ENCODE measurements around the gene CCL26. TPM values are rescaled to one million over a fixed set of nuclear protein-coding genes. Genes with fewer than 3 reads are reported as not detected.

Gene CCL26
- total RNA-seq, 4 donors from 2014 or later, result not detected

GRCh38 chr7:75721426-75721825 lies 50.6 kb downstream of the CCL26 start:
- Histone ChIP-seq H3K27ac (no peak overlapping the region), H3K9me3 (no peaks in the 10 kb centered on the region), H3K4me1 (peaks cover 0 to 13% (median 5%) of the 10 kb centered on the region in 4 donors), H3K27me3 (no peaks in the 10 kb centered on the region), H3K36me3 (no peaks in the 10 kb centered on the region), H3K4me3 (no peak overlapping the region)
- TF ChIP-seq EP300 (IDR thresholded peaks at IDR 0.05; ENCODE audit: low read depth) (no peak), POLR2A (IDR thresholded peaks at IDR 0.05) (no peak), POLR2AphosphoS5 (IDR thresholded peaks at IDR 0.05) (no peak), CTCF (IDR thresholded peaks at IDR 0.05) (no peak)
- in situ Hi-C loops (cut with MboI; ENCODE audit: low pct_ligation_motif_present in 1 of 4, low pct_unique_long_range_greater_than_20kb in 1 of 4, low sequenced_read_pairs in 3 of 4) (no loop called here), intact Hi-C loops (cut with DNase I; ENCODE audit: low total_unique reads) (no loop called here)
- WGBS, 2 donors (ENCODE audit: low coverage in 1 of 2), result 78 to 87% methylated on average over 1 to 2 of the region's 2 CpGs
- DNase-seq, result no peak

GRCh38 chr7:75719626-75720025 lies 52.4 kb downstream of the CCL26 start:
- no peak for DNase-seq
- 97 to 100% methylated on average over 1 to 5 of the region's 5 CpGs for WGBS, 2 donors (ENCODE audit: low coverage in 1 of 2)
- in situ Hi-C loops (cut with MboI; ENCODE audit: low pct_ligation_motif_present in 1 of 4, low pct_unique_long_range_greater_than_20kb in 1 of 4, low sequenced_read_pairs in 3 of 4), result no loop called here

More at GRCh38 chr7:75719626-75720025, 52.4 kb downstream of the CCL26 start:
- intact Hi-C loops (cut with DNase I; ENCODE audit: low total_unique reads), result no loop called here
- Histone ChIP-seq H3K36me3 (no peaks in the 10 kb centered on the region), H3K9me3 (no peaks in the 10 kb centered on the region), H3K4me1 (peaks cover 0 to 6% (median 2%) of the 10 kb centered on the region in 4 donors), H3K27ac (no peak overlapping the region), H3K27me3 (no peaks in the 10 kb centered on the region), H3K4me3 (no peak overlapping the region)
- TF ChIP-seq EP300 (IDR thresholded peaks at IDR 0.05; ENCODE audit: low read depth) (no peak), POLR2A (IDR thresholded peaks at IDR 0.05) (no peak), CTCF (IDR thresholded peaks at IDR 0.05) (no peak), POLR2AphosphoS5 (IDR thresholded peaks at IDR 0.05) (no peak)

Other genes starting within 250 kb of the CCL26 start
- gene HIP1, start 33.3 kb downstream of the CCL26 start, total RNA-seq, result 10 to 100 TPM in 1 of 4 donors, 1 to 10 TPM in 3; 3.7 to 20.1 (median 4.7) TPM
- gene CCL24, start 41.6 kb upstream of the CCL26 start, total RNA-seq, result 1 to 10 TPM in 3 of 4 donors, not detected in 1; 1.8 to 6.0 (median 2.2) TPM
- gene RHBDD2, start 106.8 kb upstream of the CCL26 start, total RNA-seq, result 10 to 100 TPM; 44.9 to 79.7 (median 63.7) TPM
- gene POR, start 142.9 kb upstream of the CCL26 start, total RNA-seq, result 100 to 1,000 TPM in 3 of 4 donors, 10 to 100 TPM in 1; 95.9 to 200 (median 149) TPM
- 100 to 1,000 TPM in 1 of 4 donors, 10 to 100 TPM in 3; 57.6 to 119 (median 92.0) TPM for gene TMEM120A, start 222.4 kb upstream of the CCL26 start, total RNA-seq